Frontal cortex (tissue), 4 donors: ENCODE measurements around the gene EIF4E1B. TPM values are rescaled to one million over a fixed set of nuclear protein-coding genes. Genes with fewer than 3 reads are reported as not detected.
"Not testable (repeated sequence)": the region's sequence is repeated elsewhere in the genome, so short reads cannot be mapped to it uniquely, and the experiment has no call there.

Experiments
- DNase-seq, 2 donors: peaks; one replicate each; pipeline ENCODE4 v3.0.0; 2012; ENCODE audit warnings: low spot score in 2 of 2
- FAIRE-seq: peaks from 2 replicates; lab custom pipeline; 2012; peaks lifted over from hg19 to GRCh38; lab: Jason Lieb, UNC
- total RNA-seq: library from RNA; depleted of rRNA; stranded (reverse); fragments of >200 nt; gene quantifications from one replicate; pipeline ENCODE4 v1.2.3, GENCODE V29; 2014
- donor health status: control.
- donor health status: control.
- donor health status: control.

Gene EIF4E1B, protein sequence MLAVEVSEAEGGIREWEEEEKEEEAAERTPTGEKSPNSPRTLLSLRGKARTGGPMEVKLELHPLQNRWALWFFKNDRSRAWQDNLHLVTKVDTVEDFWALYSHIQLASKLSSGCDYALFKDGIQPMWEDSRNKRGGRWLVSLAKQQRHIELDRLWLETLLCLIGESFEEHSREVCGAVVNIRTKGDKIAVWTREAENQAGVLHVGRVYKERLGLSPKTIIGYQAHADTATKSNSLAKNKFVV
- under 0.01 TPM for total RNA-seq

DNA sequence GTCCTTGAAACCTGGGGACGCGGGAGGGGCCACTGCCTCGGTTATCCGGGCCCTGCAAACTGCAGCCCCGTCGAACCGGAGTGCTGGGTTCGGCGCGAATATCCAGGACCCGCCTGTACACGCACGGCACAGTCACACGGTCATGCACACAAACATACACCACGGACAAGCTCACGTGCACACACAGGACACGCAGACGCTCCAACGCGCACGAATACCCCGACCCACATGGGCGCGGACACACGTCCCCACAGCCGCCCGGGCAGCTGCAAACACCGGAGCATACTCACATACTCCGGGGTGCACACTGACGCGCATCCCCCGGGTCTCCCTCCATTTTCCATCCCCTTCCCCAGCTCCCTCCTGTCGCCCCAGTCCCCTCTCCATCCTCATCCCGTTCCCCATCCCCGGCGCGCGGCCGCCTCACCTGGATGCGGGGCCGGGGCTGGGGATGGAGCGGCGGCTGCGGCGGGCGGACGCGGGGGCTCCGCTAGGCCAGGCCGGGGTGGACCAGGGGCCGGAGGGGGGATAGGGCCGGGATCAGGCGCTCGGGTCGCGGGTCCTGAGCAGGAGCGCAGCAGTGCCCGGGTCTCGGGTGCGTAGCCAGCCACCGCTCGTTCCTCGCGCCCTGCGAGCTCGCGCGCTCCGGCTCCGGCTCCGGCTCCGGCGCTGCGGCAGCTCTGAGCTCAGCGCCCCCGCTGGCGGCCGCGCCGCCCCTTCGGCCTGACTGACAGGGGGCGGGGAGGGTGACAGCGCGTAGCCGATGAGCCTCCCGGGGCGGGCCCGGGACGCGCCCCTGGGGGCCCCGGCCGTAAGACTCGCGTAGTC, at the start of gene EIF4E1B, which contains the start of gene SNCB:
Gene EIF4E1B, plus strand, starts transcription at position 823 of the 828 bp plus-strand sequence. CDS start 12,113 bp downstream, outside the sequence.
Gene SNCB, minus strand, starts transcription at position 682 of the 828 bp plus-strand sequence. CDS start 880 bp downstream, outside the sequence.
- FAIRE-seq (no peak), DNase-seq (peak; percentile 57 to 73)

DNA sequence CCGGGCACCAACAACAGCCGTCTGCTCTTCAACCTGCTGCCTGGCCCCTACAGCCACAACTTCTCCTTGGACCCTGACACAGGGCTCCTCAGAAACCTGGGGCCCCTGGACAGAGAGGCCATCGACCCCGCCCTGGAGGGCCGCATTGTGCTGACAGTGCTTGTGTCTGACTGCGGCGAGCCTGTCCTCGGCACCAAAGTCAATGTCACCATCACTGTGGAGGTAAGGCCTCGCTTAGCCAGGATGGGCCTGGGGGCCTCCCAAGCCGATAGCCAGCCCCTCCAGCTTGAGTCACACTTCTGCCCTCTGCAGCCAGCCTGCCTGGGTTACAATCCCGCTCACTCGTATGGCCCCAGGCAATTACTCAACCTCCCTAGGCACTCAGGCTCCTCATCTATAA, 49.1 kb upstream of the EIF4E1B start:
- FAIRE-seq, result no peak
- DNase-seq, result no peak

DNA sequence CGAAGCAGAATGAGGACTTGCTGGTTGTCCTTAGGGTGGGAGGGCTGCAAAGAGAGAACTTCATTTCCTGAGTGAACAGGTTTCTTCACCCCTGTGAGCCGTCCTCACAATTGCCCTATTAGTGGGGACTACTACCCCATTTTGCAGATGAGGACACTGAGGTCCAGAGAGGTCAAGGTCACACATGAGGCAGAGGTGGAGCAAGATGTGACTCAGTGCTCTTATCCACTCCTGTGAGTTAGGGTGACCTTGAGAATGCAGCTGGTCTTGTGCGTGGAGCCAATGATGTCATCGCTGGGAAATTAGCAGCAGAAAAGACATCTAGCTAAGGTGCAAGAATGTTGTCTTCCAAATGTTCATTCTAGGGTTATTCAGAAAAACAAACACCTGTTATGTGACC, 47.4 kb upstream of the EIF4E1B start:
- DNase-seq (no peak), FAIRE-seq (no peak)

DNA sequence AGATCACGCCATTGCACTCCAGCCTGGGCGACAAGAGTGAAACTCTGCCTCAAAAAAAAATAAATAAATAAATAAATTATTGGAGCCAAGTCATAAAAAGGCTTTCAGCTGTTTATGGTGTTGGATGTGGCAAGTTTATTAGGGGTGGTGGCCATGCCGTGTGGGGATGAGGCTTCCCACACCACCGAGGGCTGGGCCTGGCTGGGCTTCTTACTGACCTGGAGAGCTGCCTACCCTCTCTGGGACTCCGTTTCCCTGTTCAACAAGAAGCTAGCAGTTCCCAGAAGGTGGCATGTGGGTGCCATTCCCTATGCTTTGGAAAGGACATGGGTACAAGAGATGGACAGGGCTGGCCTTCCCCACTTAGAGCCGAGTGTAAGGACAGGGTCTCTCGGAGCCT, 43.1 kb upstream of the EIF4E1B start:
- FAIRE-seq (no peak), DNase-seq (no peak)

DNA sequence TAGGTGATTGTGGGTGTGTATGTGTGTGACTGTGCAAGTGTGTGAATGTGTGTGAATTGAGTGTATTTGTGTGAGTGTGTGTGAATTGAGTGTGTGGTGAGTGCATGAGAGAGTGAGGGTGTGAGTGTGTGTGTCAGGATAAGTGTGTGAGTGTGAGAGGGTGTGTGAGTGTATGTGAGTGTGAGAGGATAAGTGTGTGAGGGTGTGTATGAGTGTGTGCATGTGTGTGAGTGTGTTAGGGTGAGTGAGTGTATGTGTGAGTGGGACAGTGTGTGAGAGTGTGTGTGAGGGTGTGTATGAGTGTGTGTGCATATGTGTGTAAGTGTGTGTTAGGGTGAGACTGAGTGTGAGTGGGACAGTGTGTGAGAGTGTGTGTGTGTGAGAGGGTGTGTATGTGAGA, 42.2 kb upstream of the EIF4E1B start:
- FAIRE-seq (no peak), DNase-seq (no peak)

DNA sequence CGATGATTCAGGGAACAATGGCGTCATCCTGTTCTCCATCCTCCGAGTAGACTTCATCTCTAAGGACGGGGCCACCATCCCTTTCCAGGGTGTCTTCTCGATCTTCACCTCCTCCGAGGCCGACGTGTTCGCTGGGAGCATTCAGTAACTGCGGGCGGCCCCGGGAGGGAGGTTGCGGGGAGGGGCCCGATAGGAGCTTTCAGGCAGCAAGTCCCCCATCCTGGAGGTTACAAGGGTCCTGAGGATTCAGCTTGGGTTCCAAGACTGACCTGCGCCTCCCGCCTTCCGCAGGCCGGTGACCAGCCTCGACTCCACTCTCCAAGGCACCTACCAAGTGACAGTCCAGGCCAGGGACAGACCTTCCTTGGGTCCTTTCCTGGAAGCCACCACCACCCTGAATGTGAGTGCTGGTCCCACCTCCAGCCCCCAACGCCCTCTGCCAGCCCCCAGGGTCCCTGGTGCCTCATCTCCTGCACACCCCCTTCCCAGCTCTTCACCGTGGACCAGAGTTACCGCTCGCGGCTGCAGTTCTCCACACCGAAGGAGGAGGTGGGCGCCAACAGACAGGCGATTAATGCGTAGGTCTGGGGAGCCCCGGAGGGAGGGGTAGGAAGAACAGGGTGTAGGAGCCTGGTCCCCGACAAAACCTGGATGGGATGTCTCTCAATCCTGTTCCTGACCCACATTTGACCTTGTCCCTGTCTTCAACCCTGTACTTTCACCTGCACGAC, 41.3 kb upstream of the EIF4E1B start:
- no peak for FAIRE-seq
- no peak for DNase-seq

DNA sequence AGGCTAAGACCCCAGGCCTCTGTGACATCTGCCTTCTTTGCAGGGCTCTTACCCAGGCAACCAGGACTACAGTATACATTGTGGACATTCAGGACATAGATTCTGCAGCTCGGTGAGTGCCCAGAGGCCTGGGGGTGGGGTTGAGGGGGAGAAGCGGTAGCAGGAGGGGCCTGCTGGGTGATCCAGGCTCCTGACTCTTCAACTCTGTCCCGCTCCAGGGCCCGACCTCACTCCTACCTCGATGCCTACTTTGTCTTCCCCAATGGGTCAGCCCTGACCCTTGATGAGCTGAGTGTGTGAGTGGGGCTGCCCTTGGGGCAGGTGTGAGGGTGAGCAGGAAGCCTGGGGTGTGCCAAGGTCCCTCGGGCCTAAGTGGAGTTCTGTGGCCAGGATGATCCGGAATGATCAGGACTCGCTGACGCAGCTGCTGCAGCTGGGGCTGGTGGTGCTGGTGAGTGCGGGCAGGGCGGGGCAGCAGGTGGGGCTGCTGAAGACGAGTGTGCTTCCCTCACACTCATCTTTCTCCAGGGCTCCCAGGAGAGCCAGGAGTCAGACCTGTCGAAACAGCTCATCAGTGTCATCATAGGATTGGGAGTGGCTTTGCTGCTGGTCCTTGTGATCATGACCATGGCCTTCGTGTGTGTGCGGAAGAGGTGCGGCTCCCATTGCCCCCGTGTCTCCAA, 40.3 kb upstream of the EIF4E1B start:
- FAIRE-seq, result no peak
- no peak for DNase-seq

DNA sequence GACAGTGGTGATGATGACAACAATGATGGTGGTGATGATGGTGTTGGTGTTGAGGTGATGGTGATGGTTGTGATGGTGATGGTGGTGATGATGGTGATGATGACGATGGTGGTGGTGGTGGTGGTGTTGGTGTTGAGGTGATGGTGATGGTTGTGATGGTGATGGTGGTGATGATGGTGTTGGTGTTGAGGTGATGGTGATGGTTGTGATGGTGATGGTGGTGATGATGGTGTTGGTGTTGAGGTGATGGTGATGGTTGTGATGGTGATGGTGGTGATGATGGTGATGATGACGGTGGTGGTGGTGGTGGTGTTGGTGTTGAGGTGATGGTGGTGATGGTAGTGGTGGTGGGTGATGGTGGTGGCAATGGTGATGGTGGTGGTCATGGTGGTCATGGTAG, 38.8 kb upstream of the EIF4E1B start:
- FAIRE-seq, result peak; percentile 99
- DNase-seq, result not testable (repeated sequence)

DNA sequence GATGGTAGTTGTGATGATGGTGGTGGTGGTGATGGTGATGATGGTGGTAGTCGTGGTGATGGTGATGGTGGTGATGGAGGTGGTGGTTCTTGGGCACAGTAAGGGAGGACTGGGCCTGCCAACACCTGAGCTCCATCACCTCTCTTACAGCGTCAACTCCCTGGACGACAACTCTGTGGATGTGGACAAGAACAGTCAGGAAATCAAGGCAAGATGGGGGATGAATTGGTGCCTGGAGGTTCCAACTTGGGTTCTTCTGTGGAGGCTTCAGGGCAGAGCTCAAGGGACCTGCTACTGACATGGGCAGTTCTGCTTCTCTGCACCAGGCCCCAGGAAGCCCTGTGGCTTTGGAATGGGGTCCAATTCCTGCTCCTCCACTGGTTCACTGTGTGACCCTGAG, 37.9 kb upstream of the EIF4E1B start:
- no peak for DNase-seq
- no peak for FAIRE-seq

DNA sequence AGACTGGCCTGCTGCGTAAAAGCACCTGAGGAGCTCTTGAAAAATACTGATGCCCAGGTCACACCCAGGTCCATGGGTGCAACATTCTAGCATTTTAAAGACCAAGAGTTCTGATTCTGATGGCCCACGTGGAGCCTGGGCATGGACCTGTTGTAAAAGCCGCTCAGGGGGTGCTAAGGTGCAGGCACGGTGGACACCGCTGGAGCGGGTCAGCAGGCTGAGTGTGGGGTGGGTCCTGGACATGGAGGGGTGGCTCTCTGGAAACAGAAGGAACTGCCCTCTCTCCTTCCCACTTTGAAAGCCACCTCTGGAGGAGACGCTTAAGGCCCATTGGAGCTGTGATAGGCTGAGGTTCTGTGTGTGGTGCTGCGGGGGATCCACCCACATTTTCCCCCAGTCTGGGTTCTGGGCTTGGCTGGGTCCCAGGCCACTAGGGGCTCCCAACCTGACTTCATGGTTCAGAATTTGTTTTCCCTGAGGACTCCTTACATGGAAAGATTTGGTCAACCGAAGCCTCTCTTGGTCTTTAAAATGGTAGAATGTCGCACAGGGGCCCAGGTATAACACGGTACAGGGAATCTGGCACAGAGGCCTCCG, 37.1 kb upstream of the EIF4E1B start:
- DNase-seq, result no peak
- FAIRE-seq, result no peak

DNA sequence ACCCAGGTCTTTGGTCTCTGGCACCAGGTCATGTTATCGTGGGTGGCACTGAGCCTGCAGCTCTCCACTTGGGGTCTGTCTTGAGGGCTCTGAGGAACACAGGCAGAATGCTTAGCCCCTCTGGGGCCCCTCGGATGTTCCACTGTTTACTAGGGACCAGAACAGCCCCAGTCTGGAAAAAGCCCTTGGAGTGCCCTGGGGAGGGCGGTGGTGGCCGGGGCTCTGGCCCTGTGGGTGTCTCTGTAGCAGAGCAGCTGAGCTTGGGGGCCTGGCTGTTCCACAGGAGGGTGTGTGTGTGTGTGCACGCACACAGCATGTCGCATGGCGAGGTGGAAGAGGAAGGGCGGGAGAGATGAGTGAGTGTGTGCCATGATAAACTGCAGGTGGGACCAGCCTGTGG, 35.9 kb upstream of the EIF4E1B start:
- DNase-seq, result no peak
- no peak for FAIRE-seq

DNA sequence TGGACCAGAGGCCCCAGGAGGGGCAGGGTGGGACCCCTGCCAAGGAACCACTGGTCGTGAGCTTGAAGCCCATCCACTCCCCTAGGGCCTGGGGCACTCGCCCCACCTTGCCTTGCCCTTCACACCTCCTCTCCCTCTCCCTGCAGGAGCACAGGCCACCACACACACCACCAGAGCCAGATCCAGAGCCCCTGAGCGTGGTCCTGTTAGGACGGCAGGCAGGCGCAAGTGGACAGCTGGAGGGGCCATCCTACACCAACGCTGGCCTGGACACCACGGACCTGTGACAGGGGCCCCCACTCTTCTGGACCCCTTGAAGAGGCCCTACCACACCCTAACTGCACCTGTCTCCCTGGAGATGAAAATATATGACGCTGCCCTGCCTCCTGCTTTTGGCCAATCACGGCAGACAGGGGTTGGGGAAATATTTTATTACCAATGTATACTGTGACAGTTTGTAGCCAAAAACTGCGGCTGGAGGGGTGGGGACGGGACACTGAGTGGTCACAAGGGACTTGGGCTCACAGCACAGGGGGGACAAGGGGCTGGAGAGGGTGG, 35.0 kb upstream of the EIF4E1B start:
- no peak for FAIRE-seq

DNA sequence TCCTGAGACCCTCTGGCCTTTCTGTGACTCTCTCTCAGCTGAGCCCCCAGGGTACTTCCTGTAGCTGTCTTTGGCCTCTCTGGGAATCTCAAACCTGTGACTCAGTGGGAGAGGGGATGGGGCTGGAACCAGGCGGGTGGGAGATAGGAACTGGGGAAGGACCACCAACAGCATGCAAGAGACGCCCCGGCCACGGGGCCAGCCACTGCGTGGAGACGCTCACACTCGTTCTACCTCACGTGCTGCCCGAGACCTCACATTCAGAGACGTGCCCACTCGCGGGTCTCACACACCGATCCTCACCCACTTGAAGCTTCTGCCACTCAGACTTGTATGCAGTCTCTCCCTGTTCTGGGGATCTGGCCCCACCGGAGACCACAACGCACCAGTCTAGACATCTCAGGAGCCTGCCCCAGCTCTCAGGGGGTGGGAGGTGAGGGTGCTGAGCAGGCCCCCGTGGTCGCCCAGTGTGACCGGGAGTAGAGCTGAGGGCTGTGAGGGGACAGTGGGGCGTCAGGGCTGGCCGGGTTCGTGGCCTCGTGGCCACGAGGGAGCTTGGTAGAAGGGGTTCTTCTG, 34.3 kb upstream of the EIF4E1B start:
- FAIRE-seq (no peak), DNase-seq (no peak)

More for the DNA sequence above, 35.0 kb upstream of the EIF4E1B start:
- no peak for DNase-seq

DNA sequence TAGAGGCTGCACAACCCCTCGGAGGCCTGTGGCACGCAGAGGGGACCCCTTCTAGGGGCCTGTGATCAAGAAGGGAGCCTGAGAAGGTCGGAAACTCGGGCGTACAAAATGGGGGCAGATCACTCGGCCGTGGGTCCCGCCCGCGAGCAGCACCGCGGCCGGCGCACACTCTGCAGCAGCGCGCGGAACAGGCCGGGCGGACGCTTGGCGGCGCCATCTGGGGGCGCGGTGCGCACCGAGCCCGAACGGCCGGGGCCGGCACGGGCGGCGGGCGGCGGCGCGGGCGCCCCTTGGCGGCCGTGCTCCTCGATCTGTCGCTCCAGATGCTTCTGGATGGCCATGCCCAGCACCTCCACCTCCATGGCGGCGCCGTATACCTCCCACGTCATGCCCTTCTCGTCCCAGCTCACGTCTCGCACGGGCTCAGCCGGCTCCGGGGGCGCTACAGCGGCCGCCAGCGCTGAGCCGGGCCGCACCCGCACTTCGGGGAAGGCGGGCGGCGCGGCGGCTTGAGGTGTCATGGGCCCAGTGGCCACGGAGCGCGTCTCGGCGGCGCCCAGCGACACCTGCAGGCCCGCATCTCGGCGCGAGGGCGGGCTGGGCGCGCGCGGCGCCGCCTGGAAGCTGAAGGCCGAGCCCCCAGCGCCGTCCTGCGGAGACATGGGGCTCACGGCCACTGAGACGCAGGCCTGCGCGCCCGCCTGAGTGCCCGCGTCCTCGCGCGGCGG, 33.6 kb upstream of the EIF4E1B start:
- FAIRE-seq, result no peak
- peak in 1 of 2 donors; percentile 51 for DNase-seq

DNA sequence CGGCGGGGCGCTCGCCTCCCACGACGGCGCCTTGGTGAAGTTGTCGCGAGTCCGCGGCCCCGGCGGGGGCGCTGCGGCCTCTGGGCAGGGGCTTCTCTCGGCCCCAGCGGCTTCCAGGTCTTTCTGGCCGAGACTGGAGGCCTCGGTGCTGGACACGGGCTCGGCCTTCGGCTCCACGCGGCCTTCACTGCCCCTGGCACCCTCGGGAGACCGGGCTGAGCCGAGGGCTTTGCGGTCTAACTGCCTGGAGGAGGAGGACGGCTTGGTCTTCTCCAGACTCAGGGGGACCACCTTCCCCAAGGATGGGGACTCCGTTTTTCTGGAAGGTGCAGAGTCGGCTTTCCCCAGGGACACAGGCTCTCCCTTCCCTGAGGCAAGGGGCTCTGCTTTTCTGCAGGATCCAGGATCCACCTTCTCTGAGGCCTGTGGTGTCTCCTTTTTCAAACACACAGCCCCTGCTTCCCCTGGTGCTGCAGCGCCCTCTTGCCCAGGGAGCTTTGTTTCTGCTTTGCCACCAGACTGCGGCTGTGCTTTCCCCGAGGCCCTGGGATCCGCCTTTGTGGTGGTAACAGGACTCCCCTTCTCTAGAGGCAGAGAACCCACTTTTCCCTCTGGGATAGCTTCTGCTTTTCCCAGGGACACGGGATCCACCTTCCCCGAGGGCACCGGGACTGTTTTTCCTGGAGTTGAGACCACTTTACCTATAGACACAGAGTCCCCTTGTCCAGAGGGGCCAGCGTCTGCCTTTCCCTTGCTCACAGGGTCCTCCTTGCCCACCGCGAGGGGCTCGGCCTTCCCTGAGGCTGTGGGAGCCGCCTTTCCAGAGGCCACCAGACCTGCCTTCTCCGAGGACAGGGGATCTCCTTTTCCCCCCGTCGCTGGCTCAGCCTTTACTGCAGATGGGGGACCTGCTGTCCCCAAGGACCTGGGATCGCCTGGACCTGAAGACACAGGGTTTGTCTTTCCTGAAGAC, 32.8 kb upstream of the EIF4E1B start:
- FAIRE-seq (no peak), DNase-seq (no peak)

DNA sequence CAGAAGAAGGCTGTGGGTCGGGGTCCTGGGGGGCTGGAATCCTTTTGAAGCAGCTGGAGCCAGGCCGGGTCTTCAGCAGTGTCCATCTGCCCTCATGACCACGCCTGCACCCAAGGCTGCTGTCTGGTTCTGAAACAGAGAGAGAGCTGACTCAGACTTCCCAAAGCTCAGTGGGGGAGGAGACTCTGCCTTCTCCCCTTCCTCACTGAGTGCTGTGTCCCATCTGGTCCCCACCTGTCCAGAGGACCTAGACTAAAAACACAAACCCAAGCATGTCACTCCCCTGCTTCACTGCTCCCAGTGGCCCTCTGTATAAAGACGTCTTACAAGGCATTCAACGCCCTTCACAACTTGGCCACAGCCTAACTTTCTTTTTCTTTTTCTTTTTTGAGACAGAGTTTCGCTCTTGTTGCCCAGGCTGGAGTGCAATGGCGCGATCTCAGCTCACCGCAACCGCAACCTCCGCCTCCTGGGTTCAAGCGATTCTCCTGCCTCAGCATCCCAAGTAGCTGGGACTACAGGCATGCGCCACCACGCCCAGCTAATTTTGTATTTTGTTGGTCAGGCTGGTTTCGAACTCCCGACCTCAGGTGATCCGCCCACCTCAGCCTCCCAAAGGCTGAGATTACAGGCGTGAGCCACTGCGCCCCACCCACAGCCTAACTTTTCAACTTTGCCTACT, 30.6 kb upstream of the EIF4E1B start:
- FAIRE-seq, DNase-seq: not testable (repeated sequence)
